HEK293 (cell line): Measurements from ENCODE around the gene NPTN.

Source experiments
- CTCF ChIA-PET: fragments of 350-600 bp; formaldehyde crosslinking; extraction: SDS; loops from one replicate; lab custom pipeline; 2021; ENCODE audit warnings: antibody characterized with exemption; lab: Yijun Ruan, JAX
- POLR2A ChIA-PET: fragments of 300-600 bp; formaldehyde crosslinking; extraction: SDS; loops from one replicate; lab custom pipeline; 2020; ENCODE audit warnings: antibody characterized with exemption, inconsistent platforms; lab: Yijun Ruan, JAX
- H3K27ac ChIP-seq: fragments of 200-500 bp; sonication (Bioruptor generic); 2 replicates; pipeline ENCODE4 v1.5.1; 2014; ENCODE audit warnings: low read depth, low read length, control low read depth, inconsistent platforms; ENCODE audit errors: extremely low read depth
- H3K36me3 ChIP-seq, 2 experiments: fragments of 200-500 bp in 1 of 2; sonication (Bioruptor generic) in 1 of 2; 1 replicate in 1 of 2; 2 replicates in 1 of 2; pipeline ENCODE4 v1.5.1; 2014 to 2017; ENCODE audit warnings: inconsistent platforms in 2 of 2, low read length in 2 of 2; ENCODE audit not compliant: control insufficient read depth in 2 of 2, insufficient read depth in 1 of 2
- H3K4me1 ChIP-seq: fragments of 200-500 bp; sonication (Bioruptor generic); 2 replicates; pipeline ENCODE4 v1.5.1; 2014; ENCODE audit warnings: mild to moderate bottlenecking, low read length, inconsistent platforms; ENCODE audit not compliant: control insufficient read depth, insufficient read depth
- H3K4me3 ChIP-seq: 2 replicates; pipeline ENCODE4 v1.5.1; 2011; ENCODE audit warnings: low read depth, mild to moderate bottlenecking, control low read depth, low read length, moderate library complexity
- H3K9me3 ChIP-seq: fragments of 200-500 bp; sonication (Bioruptor generic); 2 replicates; pipeline ENCODE4 v1.5.1; 2014; ENCODE audit warnings: low read depth, low read length, inconsistent platforms; ENCODE audit not compliant: control insufficient read depth, insufficient read depth
- GLIS2 ChIP-seq: fragments of 450-650 bp; formaldehyde crosslinking; IDR thresholded peaks from 2 replicates; pipeline ENCODE4 v1.5.1; 2016; ENCODE audit warnings: missing biosample characterization, missing genetic modification characterization
- HOXC10 ChIP-seq: sonication (generic); formaldehyde crosslinking; IDR thresholded peaks from 2 replicates; pipeline ENCODE4 v1.8.1; 2023; ENCODE audit warnings: mild to moderate bottlenecking, missing genetic modification reagents
- MYNN ChIP-seq: fragments of 450-650 bp; formaldehyde crosslinking; IDR thresholded peaks from 2 replicates; pipeline ENCODE4 v1.5.1; 2016; ENCODE audit warnings: missing biosample characterization, missing genetic modification characterization, borderline replicate concordance
- REPIN1 ChIP-seq: fragments of 450-650 bp; formaldehyde crosslinking; IDR thresholded peaks from 2 replicates; pipeline ENCODE4 v1.5.1; 2017; ENCODE audit warnings: missing biosample characterization, missing genetic modification characterization, low read depth
- YY1 ChIP-seq: fragments of 450-650 bp; formaldehyde crosslinking; IDR thresholded peaks from 2 replicates; pipeline ENCODE4 v1.5.1; 2018; ENCODE audit warnings: missing biosample characterization, missing genetic modification characterization
- YY2 ChIP-seq: fragments of 450-650 bp; formaldehyde crosslinking; IDR thresholded peaks from 2 replicates; pipeline ENCODE4 v1.5.1; 2016; ENCODE audit warnings: missing biosample characterization, missing genetic modification characterization
- ZFP41 ChIP-seq: fragments of 450-650 bp; formaldehyde crosslinking; IDR thresholded peaks from 2 replicates; pipeline ENCODE4 v1.5.1; 2016; ENCODE audit warnings: missing biosample characterization, missing genetic modification characterization, borderline replicate concordance
- ZNF146 ChIP-seq: fragments of 450-650 bp; formaldehyde crosslinking; IDR thresholded peaks from 2 replicates; pipeline ENCODE4 v1.5.1; 2016; ENCODE audit warnings: missing biosample characterization, missing genetic modification characterization
- ZNF248 ChIP-seq: fragments of 450-650 bp; formaldehyde crosslinking; IDR thresholded peaks from 2 replicates; pipeline ENCODE4 v1.5.1; 2017; ENCODE audit warnings: missing biosample characterization, missing genetic modification characterization
- ZNF311 ChIP-seq: fragments of 450-650 bp; formaldehyde crosslinking; IDR thresholded peaks from 2 replicates; pipeline ENCODE4 v1.5.1; 2017; ENCODE audit warnings: missing biosample characterization, missing genetic modification characterization, borderline replicate concordance
- ZNF341 ChIP-seq: fragments of 450-650 bp; formaldehyde crosslinking; IDR thresholded peaks from 2 replicates; pipeline ENCODE4; 2016; ENCODE audit warnings: low read depth, missing biosample characterization, missing genetic modification characterization
- ZNF391 ChIP-seq: fragments of 450-650 bp; formaldehyde crosslinking; IDR thresholded peaks from 2 replicates; pipeline ENCODE4 v1.5.1; 2016; ENCODE audit warnings: low read depth, missing biosample characterization, missing genetic modification characterization, borderline replicate concordance
- ZNF501 ChIP-seq: fragments of 450-650 bp; formaldehyde crosslinking; IDR thresholded peaks from 2 replicates; pipeline ENCODE4 v1.5.1; 2016; ENCODE audit warnings: missing biosample characterization, missing genetic modification characterization
- ZNF510 ChIP-seq: fragments of 450-650 bp; formaldehyde crosslinking; IDR thresholded peaks from 2 replicates; pipeline ENCODE4 v1.5.1; 2018; ENCODE audit warnings: mild to moderate bottlenecking, missing genetic modification characterization, missing biosample characterization; ENCODE audit not compliant: insufficient replicate concordance
- ZNF514 ChIP-seq: fragments of 450-650 bp; formaldehyde crosslinking; IDR thresholded peaks from 2 replicates; pipeline ENCODE4 v1.5.1; 2016; ENCODE audit warnings: missing biosample characterization, missing genetic modification characterization
- ZNF596 ChIP-seq: fragments of 450-650 bp; IDR thresholded peaks from 2 replicates; pipeline ENCODE4 v1.5.0; 2018; ENCODE audit warnings: missing biosample characterization, mild to moderate bottlenecking, missing genetic modification characterization, moderate library complexity
- ZNF677 ChIP-seq: fragments of 450-650 bp; IDR thresholded peaks from 2 replicates; pipeline ENCODE4 v1.5.0; 2018; ENCODE audit warnings: missing biosample characterization, mild to moderate bottlenecking, missing genetic modification characterization, moderate library complexity
- ZNF776 ChIP-seq: fragments of 450-650 bp; formaldehyde crosslinking; IDR thresholded peaks from 2 replicates; pipeline ENCODE4 v1.5.0; 2017; ENCODE audit warnings: missing biosample characterization, missing genetic modification characterization, borderline replicate concordance
- ZSCAN30 ChIP-seq: fragments of 450-650 bp; IDR thresholded peaks from 2 replicates; pipeline ENCODE4 v1.5.1; 2018; ENCODE audit warnings: missing biosample characterization, mild to moderate bottlenecking, missing genetic modification characterization, moderate library complexity
- TF ChIP-seq, protein P1 (sequence below): fragments of 450-650 bp; formaldehyde crosslinking; IDR thresholded peaks from 2 replicates; pipeline ENCODE4 v1.5.1; 2016; ENCODE audit warnings: missing biosample characterization, missing genetic modification characterization
- TF ChIP-seq, protein P2 (sequence below): fragments of 450-650 bp; formaldehyde crosslinking; IDR thresholded peaks from 2 replicates; pipeline ENCODE4 v1.5.1; 2017; ENCODE audit warnings: missing biosample characterization, missing genetic modification characterization
- TF ChIP-seq, protein P3 (sequence below): fragments of 450-650 bp; formaldehyde crosslinking; IDR thresholded peaks from 2 replicates; pipeline ENCODE4 v1.5.1; 2016; ENCODE audit warnings: missing biosample characterization, missing genetic modification characterization
- TF ChIP-seq, protein P4 (sequence below): fragments of 450-650 bp; formaldehyde crosslinking; IDR thresholded peaks from 2 replicates; pipeline ENCODE4 v1.5.1; 2017; ENCODE audit warnings: missing biosample characterization, missing genetic modification characterization
- TF ChIP-seq, protein P5 (sequence below): fragments of 450-650 bp; formaldehyde crosslinking; IDR thresholded peaks from 2 replicates; pipeline ENCODE4 v1.5.1; 2016; ENCODE audit warnings: missing biosample characterization, missing genetic modification characterization
- TF ChIP-seq, protein P6 (sequence below): fragments of 450-650 bp; formaldehyde crosslinking; IDR thresholded peaks from 2 replicates; pipeline ENCODE4 v1.5.1; 2016; ENCODE audit warnings: missing biosample characterization, missing genetic modification characterization

The NPTN gene

DNA sequence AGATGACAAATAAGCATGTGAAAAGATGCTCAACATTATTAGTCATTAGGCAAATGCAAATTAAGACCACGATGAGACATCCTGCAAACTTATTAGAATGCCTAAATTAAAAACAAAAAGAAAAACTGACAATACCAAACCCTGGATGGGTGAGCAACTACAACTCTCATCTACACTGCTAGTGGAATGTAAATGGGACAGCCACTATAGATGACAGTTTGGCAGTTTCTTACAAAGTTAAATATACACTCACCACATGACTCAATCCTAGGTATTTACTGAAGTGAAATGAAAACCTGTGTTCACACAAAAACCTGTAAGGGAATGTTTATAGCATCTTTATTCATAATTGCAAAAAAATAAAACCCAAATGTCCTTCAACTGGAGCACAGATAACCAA is 74.7 kb downstream of the NPTN start:
- Histone ChIP-seq H3K4me1 (no peaks in the 10 kb centered on the region), H3K4me3 (no peak overlapping the region), H3K9me3 (no peaks in the 10 kb centered on the region), H3K27ac (no peak overlapping the region), H3K36me3 (peaks cover 37 to 76% of the 10 kb centered on the region in 2 experiments)
- TF ChIP-seq, protein P1, sequence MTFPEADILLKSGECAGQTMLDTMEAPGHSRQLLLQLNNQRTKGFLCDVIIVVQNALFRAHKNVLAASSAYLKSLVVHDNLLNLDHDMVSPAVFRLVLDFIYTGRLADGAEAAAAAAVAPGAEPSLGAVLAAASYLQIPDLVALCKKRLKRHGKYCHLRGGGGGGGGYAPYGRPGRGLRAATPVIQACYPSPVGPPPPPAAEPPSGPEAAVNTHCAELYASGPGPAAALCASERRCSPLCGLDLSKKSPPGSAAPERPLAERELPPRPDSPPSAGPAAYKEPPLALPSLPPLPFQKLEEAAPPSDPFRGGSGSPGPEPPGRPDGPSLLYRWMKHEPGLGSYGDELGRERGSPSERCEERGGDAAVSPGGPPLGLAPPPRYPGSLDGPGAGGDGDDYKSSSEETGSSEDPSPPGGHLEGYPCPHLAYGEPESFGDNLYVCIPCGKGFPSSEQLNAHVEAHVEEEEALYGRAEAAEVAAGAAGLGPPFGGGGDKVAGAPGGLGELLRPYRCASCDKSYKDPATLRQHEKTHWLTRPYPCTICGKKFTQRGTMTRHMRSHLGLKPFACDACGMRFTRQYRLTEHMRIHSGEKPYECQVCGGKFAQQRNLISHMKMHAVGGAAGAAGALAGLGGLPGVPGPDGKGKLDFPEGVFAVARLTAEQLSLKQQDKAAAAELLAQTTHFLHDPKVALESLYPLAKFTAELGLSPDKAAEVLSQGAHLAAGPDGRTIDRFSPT: no peak
- no peak for TF ChIP-seq ZNF510
- TF ChIP-seq ZFP41: no peak
- TF ChIP-seq REPIN1 (tag by site-specific recombination): no peak
- TF ChIP-seq, protein P2, sequence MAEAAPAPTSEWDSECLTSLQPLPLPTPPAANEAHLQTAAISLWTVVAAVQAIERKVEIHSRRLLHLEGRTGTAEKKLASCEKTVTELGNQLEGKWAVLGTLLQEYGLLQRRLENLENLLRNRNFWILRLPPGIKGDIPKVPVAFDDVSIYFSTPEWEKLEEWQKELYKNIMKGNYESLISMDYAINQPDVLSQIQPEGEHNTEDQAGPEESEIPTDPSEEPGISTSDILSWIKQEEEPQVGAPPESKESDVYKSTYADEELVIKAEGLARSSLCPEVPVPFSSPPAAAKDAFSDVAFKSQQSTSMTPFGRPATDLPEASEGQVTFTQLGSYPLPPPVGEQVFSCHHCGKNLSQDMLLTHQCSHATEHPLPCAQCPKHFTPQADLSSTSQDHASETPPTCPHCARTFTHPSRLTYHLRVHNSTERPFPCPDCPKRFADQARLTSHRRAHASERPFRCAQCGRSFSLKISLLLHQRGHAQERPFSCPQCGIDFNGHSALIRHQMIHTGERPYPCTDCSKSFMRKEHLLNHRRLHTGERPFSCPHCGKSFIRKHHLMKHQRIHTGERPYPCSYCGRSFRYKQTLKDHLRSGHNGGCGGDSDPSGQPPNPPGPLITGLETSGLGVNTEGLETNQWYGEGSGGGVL: no peak
- TF ChIP-seq ZSCAN30: no peak
- TF ChIP-seq ZNF514: no peak
- no peak for TF ChIP-seq ZNF677 (tag by site-specific recombination)
- TF ChIP-seq, protein P3, sequence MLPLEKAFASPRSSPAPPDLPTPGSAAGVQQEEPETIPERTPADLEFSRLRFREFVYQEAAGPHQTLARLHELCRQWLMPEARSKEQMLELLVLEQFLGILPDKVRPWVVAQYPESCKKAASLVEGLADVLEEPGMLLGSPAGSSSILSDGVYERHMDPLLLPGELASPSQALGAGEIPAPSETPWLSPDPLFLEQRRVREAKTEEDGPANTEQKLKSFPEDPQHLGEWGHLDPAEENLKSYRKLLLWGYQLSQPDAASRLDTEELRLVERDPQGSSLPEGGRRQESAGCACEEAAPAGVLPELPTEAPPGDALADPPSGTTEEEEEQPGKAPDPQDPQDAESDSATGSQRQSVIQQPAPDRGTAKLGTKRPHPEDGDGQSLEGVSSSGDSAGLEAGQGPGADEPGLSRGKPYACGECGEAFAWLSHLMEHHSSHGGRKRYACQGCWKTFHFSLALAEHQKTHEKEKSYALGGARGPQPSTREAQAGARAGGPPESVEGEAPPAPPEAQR (tag by site-specific recombination): no peak
- TF ChIP-seq ZNF501: no peak
- TF ChIP-seq, protein P4, sequence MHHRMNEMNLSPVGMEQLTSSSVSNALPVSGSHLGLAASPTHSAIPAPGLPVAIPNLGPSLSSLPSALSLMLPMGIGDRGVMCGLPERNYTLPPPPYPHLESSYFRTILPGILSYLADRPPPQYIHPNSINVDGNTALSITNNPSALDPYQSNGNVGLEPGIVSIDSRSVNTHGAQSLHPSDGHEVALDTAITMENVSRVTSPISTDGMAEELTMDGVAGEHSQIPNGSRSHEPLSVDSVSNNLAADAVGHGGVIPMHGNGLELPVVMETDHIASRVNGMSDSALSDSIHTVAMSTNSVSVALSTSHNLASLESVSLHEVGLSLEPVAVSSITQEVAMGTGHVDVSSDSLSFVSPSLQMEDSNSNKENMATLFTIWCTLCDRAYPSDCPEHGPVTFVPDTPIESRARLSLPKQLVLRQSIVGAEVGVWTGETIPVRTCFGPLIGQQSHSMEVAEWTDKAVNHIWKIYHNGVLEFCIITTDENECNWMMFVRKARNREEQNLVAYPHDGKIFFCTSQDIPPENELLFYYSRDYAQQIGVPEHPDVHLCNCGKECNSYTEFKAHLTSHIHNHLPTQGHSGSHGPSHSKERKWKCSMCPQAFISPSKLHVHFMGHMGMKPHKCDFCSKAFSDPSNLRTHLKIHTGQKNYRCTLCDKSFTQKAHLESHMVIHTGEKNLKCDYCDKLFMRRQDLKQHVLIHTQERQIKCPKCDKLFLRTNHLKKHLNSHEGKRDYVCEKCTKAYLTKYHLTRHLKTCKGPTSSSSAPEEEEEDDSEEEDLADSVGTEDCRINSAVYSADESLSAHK (tag by site-specific recombination): no peak
- no peak for TF ChIP-seq ZNF776
- TF ChIP-seq YY2 (tag by site-specific recombination): no peak
- no peak for TF ChIP-seq ZNF596 (tag by site-specific recombination)
- TF ChIP-seq YY1 (tag by site-specific recombination): no peak
- TF ChIP-seq ZNF248 (tag by site-specific recombination): no peak
- TF ChIP-seq ZNF391 (tag by site-specific recombination): no peak
- TF ChIP-seq ZNF146: no peak
- POLR2A ChIA-PET: no interaction called here
- CTCF ChIA-PET: interaction anchor here (1.2 to 8.6 kb wide), 6 partner anchors 13 to 340 kb away, joined by 3 to 168 read pairs (median 28); partner anchors contain the start of gene NPTN

DNA sequence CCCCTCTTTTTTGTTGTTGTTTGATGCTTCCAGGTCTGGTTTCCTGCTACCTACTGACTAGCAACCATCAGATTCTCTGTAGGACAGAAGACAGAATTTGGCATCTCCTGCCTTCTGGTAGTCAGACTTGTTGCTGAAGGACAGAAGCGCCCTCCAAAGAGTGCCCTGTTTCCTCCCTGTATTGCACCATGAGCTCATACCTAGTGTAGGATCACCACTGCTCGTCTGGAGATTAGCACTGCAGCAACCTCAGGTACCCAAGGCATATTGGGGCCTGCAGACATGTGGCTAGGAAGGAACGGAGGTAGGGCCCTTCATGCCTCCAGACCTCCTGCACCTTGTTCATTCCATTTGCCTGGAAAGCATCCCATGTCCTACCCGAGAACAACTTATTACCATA is 78.1 kb downstream of the NPTN start:
- Histone ChIP-seq H3K36me3 (peaks cover 21 to 45% of the 10 kb centered on the region in 2 experiments; a peak in 2 of 3 replicates), H3K4me3 (no peak overlapping the region), H3K4me1 (no peaks in the 10 kb centered on the region), H3K9me3 (no peaks in the 10 kb centered on the region), H3K27ac (no peak overlapping the region)
- ChIA-PET CTCF (interaction anchor here (0.6 to 2.1 kb wide), 3 partner anchors 81 to 249 kb away, joined by 3 to 14 read pairs (median 6); no protein-coding TSS in a partner anchor), POLR2A (no interaction called here)
- TF ChIP-seq GLIS2: no peak
- TF ChIP-seq, protein P5, sequence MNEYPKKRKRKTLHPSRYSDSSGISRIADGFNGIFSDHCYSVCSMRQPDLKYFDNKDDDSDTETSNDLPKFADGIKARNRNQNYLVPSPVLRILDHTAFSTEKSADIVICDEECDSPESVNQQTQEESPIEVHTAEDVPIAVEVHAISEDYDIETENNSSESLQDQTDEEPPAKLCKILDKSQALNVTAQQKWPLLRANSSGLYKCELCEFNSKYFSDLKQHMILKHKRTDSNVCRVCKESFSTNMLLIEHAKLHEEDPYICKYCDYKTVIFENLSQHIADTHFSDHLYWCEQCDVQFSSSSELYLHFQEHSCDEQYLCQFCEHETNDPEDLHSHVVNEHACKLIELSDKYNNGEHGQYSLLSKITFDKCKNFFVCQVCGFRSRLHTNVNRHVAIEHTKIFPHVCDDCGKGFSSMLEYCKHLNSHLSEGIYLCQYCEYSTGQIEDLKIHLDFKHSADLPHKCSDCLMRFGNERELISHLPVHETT (tag by site-specific recombination): no peak
- TF ChIP-seq, protein P6, sequence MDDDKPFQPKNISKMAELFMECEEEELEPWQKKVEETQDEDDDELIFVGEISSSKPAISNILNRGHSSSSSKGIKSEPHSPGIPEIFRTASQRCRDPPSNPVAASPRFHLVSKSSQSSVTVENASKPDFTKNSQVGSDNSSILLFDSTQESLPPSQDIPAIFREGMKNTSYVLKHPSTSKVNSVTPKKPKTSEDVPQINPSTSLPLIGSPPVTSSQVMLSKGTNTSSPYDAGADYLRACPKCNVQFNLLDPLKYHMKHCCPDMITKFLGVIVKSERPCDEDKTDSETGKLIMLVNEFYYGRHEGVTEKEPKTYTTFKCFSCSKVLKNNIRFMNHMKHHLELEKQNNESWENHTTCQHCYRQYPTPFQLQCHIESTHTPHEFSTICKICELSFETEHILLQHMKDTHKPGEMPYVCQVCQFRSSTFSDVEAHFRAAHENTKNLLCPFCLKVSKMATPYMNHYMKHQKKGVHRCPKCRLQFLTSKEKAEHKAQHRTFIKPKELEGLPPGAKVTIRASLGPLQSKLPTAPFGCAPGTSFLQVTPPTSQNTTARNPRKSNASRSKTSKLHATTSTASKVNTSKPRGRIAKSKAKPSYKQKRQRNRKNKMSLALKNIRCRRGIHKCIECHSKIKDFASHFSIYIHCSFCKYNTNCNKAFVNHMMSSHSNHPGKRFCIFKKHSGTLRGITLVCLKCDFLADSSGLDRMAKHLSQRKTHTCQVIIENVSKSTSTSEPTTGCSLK (tag by site-specific recombination): no peak
- no peak for TF ChIP-seq ZNF311 (tag by site-specific recombination)
- no peak for TF ChIP-seq MYNN (tag by site-specific recombination)
- no peak for TF ChIP-seq ZNF341 (tag by site-specific recombination)
- no peak for TF ChIP-seq HOXC10 (CRISPR knock-in tag)
